ENCODE results near the gene PRRG2.

The PRRG2 gene

GRCh38 chr19:49552749-49553148 lies 28.4 kb upstream of the PRRG2 start:
- ChIA-PET CTCF (interaction anchor here (2.2 to 11.7 kb wide), 2 partner anchors 18 to 46 kb away, joined by 9 to 299 read pairs; no protein-coding TSS in a partner anchor), POLR2A (no interaction called here)
- H3K4me3 ChIP-seq (ENCODE audit: low read depth, low read length) = no peak overlapping the region
- no peak overlapping the region for H3K27ac ChIP-seq (ENCODE audit: extremely low read depth, low read depth, low read length)
- peaks cover 17 to 35% of the 10 kb centered on the region in 2 experiments for H3K36me3 ChIP-seq (ENCODE audit: control insufficient read depth in 2 of 2, insufficient read depth in 1 of 2, low read length in 2 of 2)
- no peaks in the 10 kb centered on the region for H3K4me1 ChIP-seq (ENCODE audit: control insufficient read depth, insufficient read depth, low read length)
- no peaks in the 10 kb centered on the region for H3K9me3 ChIP-seq (ENCODE audit: control insufficient read depth, insufficient read depth, low read depth, low read length)
- TF ChIP-seq ZNF768 (tag by site-specific recombination; IDR thresholded peaks at IDR 0.05) = no peak
- TF ChIP-seq ZNF600 (tag by site-specific recombination; IDR thresholded peaks at IDR 0.05) = no peak
- no peak for TF ChIP-seq GLIS1 (tag by site-specific recombination; IDR thresholded peaks at IDR 0.05)
- TF ChIP-seq, protein P1, sequence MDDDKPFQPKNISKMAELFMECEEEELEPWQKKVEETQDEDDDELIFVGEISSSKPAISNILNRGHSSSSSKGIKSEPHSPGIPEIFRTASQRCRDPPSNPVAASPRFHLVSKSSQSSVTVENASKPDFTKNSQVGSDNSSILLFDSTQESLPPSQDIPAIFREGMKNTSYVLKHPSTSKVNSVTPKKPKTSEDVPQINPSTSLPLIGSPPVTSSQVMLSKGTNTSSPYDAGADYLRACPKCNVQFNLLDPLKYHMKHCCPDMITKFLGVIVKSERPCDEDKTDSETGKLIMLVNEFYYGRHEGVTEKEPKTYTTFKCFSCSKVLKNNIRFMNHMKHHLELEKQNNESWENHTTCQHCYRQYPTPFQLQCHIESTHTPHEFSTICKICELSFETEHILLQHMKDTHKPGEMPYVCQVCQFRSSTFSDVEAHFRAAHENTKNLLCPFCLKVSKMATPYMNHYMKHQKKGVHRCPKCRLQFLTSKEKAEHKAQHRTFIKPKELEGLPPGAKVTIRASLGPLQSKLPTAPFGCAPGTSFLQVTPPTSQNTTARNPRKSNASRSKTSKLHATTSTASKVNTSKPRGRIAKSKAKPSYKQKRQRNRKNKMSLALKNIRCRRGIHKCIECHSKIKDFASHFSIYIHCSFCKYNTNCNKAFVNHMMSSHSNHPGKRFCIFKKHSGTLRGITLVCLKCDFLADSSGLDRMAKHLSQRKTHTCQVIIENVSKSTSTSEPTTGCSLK (tag by site-specific recombination; IDR thresholded peaks at IDR 0.05) = no peak
- TF ChIP-seq HOXC10 (CRISPR knock-in tag; IDR thresholded peaks at IDR 0.05) = no peak
- TF ChIP-seq ZNF624 (tag by site-specific recombination; IDR thresholded peaks at IDR 0.05) = no peak
- TF ChIP-seq ZFP69B (tag by site-specific recombination; IDR thresholded peaks at IDR 0.05) = no peak
- no peak for TF ChIP-seq ZNF391 (tag by site-specific recombination; IDR thresholded peaks at IDR 0.05; ENCODE audit: borderline replicate concordance, low read depth)
- no peak for TF ChIP-seq ZFHX2 (tag by site-specific recombination; conservative IDR thresholded peaks at IDR 0.05)
- TF ChIP-seq ZNF626 (tag by site-specific recombination; IDR thresholded peaks at IDR 0.05) = no peak
- TF ChIP-seq ZNF140 (tag by site-specific recombination; IDR thresholded peaks at IDR 0.05) = no peak
- no peak for TF ChIP-seq MEIS1 (CRISPR knock-in tag; IDR thresholded peaks at IDR 0.05; ENCODE audit: borderline replicate concordance)
- no peak for TF ChIP-seq ZNF510 (tag by site-specific recombination; IDR thresholded peaks at IDR 0.05; ENCODE audit: insufficient replicate concordance)
- TF ChIP-seq ZNF211 (tag by site-specific recombination; IDR thresholded peaks at IDR 0.05; ENCODE audit: low read depth) = no peak
- TF ChIP-seq ZBTB11 (tag by site-specific recombination; conservative IDR thresholded peaks at IDR 0.05; ENCODE audit: low read depth) = no peak
- TF ChIP-seq ZSCAN30 (tag by site-specific recombination; IDR thresholded peaks at IDR 0.05) = no peak
- TF ChIP-seq ZNF664 (tag by site-specific recombination; IDR thresholded peaks at IDR 0.05) = no peak
- no peak for TF ChIP-seq ZNF571 (tag by site-specific recombination; IDR thresholded peaks at IDR 0.05)

- no peak overlapping the region for H3K4me3 ChIP-seq (ENCODE audit: low read depth, low read length)
- ChIA-PET CTCF (interaction anchor here (0.6 to 11.7 kb wide), 4 partner anchors 18 to 127 kb away, joined by 3 to 299 read pairs (median 51); no protein-coding TSS in a partner anchor), POLR2A (interaction anchor here (0.5 to 1.3 kb wide), 3 partner anchors 26 to 101 kb away, joined by 3 to 8 read pairs (median 5); partner anchors contain the start of gene ALDH16A1)
- peaks cover 25 to 42% of the 10 kb centered on the region in 2 experiments for H3K36me3 ChIP-seq (ENCODE audit: control insufficient read depth in 2 of 2, insufficient read depth in 1 of 2, low read length in 2 of 2)
- no peaks in the 10 kb centered on the region for H3K4me1 ChIP-seq (ENCODE audit: control insufficient read depth, insufficient read depth, low read length)
- TF ChIP-seq ZNF391 (tag by site-specific recombination; IDR thresholded peaks at IDR 0.05; ENCODE audit: borderline replicate concordance, low read depth) = no peak
- TF ChIP-seq YY1 (tag by site-specific recombination; IDR thresholded peaks at IDR 0.05) = no peak
- peak; percentile 26; the same call in 1 of the 2 replicates for TF ChIP-seq ZFHX2 (tag by site-specific recombination; conservative IDR thresholded peaks at IDR 0.05)
- no peak for TF ChIP-seq ZNF677 (tag by site-specific recombination; IDR thresholded peaks at IDR 0.05)
- no peak for TF ChIP-seq ZNF664 (tag by site-specific recombination; IDR thresholded peaks at IDR 0.05)
- TF ChIP-seq ZNF514 (tag by site-specific recombination; IDR thresholded peaks at IDR 0.05) = no peak
- TF ChIP-seq ZNF629 (tag by site-specific recombination; IDR thresholded peaks at IDR 0.05) = no peak
- TF ChIP-seq ZNF362 (tag by site-specific recombination; IDR thresholded peaks at IDR 0.05) = peak; percentile 56; the same call in 1 of the 2 replicates
- TF ChIP-seq ZNF350 (tag by site-specific recombination; IDR thresholded peaks at IDR 0.05) = no peak
- no peak for TF ChIP-seq ZNF837 (tag by site-specific recombination; IDR thresholded peaks at IDR 0.05)
- 0 out of 2 replicates have a peak, but pooled peaks have one; percentile 8 for TF ChIP-seq ZNF146 (tag by site-specific recombination; IDR thresholded peaks at IDR 0.05)
- peak; percentile 38; the same call in 1 of the 2 replicates for TF ChIP-seq EGR2 (tag by site-specific recombination; IDR thresholded peaks at IDR 0.05; ENCODE audit: low read depth)
- no peak for TF ChIP-seq SP7 (tag by site-specific recombination; IDR thresholded peaks at IDR 0.05)
- no peaks in the 10 kb centered on the region for H3K9me3 ChIP-seq (ENCODE audit: control insufficient read depth, insufficient read depth, low read depth, low read length)
- H3K27ac ChIP-seq (ENCODE audit: extremely low read depth, low read depth, low read length) = no peak overlapping the region
These were observed 27.5 kb upstream of the PRRG2 start for GRCh38 chr19:49553451-49554271.

All from HEK293 (cell line).